Measurements from ENCODE around the gene SYNE1. TPM values are rescaled to one million over a fixed set of nuclear protein-coding genes. Genes with fewer than 3 reads are reported as not detected.

Gene SYNE1
- total RNA-seq, 2 donors from 2014 or later: 135 to 160 TPM

DNA sequence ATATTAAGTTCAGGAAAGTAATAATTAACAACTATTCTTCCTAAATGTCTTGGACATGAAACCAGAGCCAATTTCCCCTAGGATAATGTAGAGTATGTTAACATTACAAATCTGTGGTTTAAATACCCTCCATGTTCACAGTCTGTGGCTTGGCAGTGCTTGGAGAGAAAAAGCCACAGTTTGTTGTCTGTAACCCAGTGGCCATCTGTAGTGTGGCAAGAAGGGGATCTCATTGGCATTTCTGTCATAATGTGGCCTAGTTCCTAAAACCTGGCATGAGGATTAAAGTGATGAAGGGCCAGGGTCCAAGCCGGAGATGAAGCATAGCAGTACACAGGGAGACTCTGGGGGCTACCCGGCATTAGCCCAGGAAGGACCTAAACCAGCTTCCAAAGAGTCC lies 31.2 kb downstream of the SYNE1 start:
- Histone ChIP-seq H3K27ac (no peak overlapping the region), H3K4me3 (no peak overlapping the region), H3K36me3 (no peaks in the 10 kb centered on the region), H3K9me3 (no peaks in the 10 kb centered on the region), H3K27me3 (no peaks in the 10 kb centered on the region), H3K4me1 (no peaks in the 10 kb centered on the region)
- DNase-seq (ENCODE audit: low spot score): no peak
- TF ChIP-seq CTCF (IDR thresholded peaks at IDR 0.05): no peak

GRCh38 chr6:152605342-152605741 lies 31.8 kb downstream of the SYNE1 start:
- no peak for TF ChIP-seq CTCF (IDR thresholded peaks at IDR 0.05)

DNA sequence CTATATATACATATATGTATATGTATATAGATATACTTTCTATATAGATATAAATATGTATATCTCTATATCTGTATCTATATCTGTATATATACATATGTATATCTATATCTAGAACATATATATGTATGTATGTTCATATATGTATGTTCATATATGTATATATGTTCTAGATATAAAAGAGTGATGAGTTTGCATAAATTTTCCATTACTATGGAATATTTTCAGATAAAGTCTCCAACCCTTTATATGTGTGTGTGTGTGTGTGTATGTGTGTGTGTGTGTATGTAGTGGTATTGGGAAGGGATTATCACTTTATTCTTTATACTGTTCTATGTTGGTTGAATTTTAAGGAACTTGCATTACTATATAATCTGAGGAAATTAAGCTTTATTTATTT lies 33.3 kb downstream of the SYNE1 start:
- H3K36me3 ChIP-seq: no peaks in the 10 kb centered on the region
- no peak overlapping the region for H3K27ac ChIP-seq
- no peaks in the 10 kb centered on the region for H3K27me3 ChIP-seq
- peaks cover 0 to 14% of the 10 kb centered on the region in 2 donors for H3K4me1 ChIP-seq
- H3K4me3 ChIP-seq: no peak overlapping the region
- no peak for DNase-seq (ENCODE audit: low spot score)
- TF ChIP-seq CTCF (IDR thresholded peaks at IDR 0.05): no peak
- H3K9me3 ChIP-seq: no peaks in the 10 kb centered on the region

More at GRCh38 chr6:152605342-152605741, 31.8 kb downstream of the SYNE1 start:
- H3K27ac ChIP-seq: no peak overlapping the region
- H3K27me3 ChIP-seq: no peaks in the 10 kb centered on the region
- no peak overlapping the region for H3K4me3 ChIP-seq
- H3K9me3 ChIP-seq: no peaks in the 10 kb centered on the region
- H3K4me1 ChIP-seq: no peaks in the 10 kb centered on the region
- DNase-seq (ENCODE audit: low spot score): no peak
- H3K36me3 ChIP-seq: no peaks in the 10 kb centered on the region

DNA sequence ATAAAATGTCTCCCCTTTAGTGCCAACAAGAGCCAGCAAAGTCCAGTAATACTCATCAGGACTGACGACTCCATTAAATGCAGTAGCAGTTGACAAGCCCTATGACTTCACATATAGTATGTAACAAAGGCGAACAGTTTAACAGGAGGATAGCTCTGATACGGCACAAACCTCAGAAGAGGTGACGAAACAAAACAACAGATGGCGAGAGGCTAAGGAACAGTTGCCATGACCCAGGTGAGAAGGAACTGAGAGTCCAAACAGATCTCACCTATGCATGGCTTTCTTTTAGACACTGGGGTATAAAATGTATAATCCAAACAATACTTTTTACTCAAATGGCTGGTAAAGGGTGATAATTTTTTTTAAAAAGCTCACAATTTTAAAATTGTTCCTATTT lies 37.1 kb downstream of the SYNE1 start:
- peak overlapping the region in 1 of 2 donors; percentile 8 for H3K27ac ChIP-seq
- peaks cover 0 to 25% of the 10 kb centered on the region in 2 donors for H3K4me1 ChIP-seq
- H3K9me3 ChIP-seq: no peaks in the 10 kb centered on the region
- H3K27me3 ChIP-seq: no peaks in the 10 kb centered on the region
- no peak for DNase-seq (ENCODE audit: low spot score)
- H3K36me3 ChIP-seq: no peaks in the 10 kb centered on the region
- TF ChIP-seq CTCF (IDR thresholded peaks at IDR 0.05): no peak
- H3K4me3 ChIP-seq: no peak overlapping the region

DNA sequence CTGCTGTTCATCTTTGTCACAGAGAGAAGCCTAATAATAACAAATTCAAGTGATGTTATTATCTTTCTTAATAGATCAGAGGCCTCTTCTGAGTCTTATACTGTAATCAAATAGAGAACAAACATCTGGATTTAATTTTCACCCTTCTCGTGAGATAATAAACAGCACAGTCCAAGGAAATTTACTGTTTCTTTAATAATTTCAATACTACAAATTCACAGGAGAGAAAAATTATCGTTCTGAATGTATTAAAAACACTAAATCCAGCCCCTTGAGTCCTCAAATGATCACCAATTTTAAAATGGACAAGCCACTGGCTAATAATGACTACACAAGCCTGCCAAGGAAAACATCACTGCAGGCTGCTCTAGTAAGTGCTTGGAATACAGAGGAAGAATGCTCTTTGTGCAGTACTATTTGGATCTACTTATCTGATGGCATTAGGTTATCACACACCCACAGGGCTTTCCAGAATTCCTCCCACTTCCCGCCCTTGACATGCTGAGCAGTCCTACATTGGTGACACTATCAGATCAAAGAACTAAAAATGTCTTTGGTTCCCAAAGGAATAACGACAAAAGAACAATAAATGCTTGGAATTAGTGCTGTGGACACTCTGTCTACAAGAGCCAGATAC lies 38.1 kb downstream of the SYNE1 start:
- peak overlapping the region in 1 of 2 donors; percentile 21 for H3K27ac ChIP-seq
- no peaks in the 10 kb centered on the region for H3K27me3 ChIP-seq
- no peak overlapping the region for H3K4me3 ChIP-seq
- DNase-seq (ENCODE audit: low spot score): no peak
- no peaks in the 10 kb centered on the region for H3K9me3 ChIP-seq
- peaks cover 0 to 25% of the 10 kb centered on the region in 2 donors for H3K4me1 ChIP-seq
- TF ChIP-seq CTCF (IDR thresholded peaks at IDR 0.05): no peak
- H3K36me3 ChIP-seq: no peaks in the 10 kb centered on the region

- Histone ChIP-seq H3K9me3 (no peaks in the 10 kb centered on the region), H3K36me3 (no peaks in the 10 kb centered on the region), H3K27me3 (no peaks in the 10 kb centered on the region), H3K4me3 (no peak overlapping the region), H3K27ac (no peak overlapping the region), H3K4me1 (peaks cover 0 to 25% of the 10 kb centered on the region in 2 donors)
- DNase-seq (ENCODE audit: low spot score): no peak
- no peak for TF ChIP-seq CTCF (IDR thresholded peaks at IDR 0.05)
These were observed 38.7 kb downstream of the SYNE1 start for GRCh38 chr6:152598421-152598820.

Data from right atrium auricular region (tissue), 2 donors.